ENCODE results near the gene RBBP8. TPM values are rescaled to one million over a fixed set of nuclear protein-coding genes. Genes with fewer than 3 reads are reported as not detected.
"Not testable (repeated sequence)": the region's sequence is repeated elsewhere in the genome, so short reads cannot be mapped to it uniquely, and the experiment has no call there.

Gene RBBP8
- 1 to 10 TPM; 7.9 to 9.2 TPM for total RNA-seq
- long read RNA-seq, partial matches to known transcripts: 3 of 6 reads
- long read RNA-seq, other reads (novel, unspliced or antisense): 2 of 6 reads

DNA sequence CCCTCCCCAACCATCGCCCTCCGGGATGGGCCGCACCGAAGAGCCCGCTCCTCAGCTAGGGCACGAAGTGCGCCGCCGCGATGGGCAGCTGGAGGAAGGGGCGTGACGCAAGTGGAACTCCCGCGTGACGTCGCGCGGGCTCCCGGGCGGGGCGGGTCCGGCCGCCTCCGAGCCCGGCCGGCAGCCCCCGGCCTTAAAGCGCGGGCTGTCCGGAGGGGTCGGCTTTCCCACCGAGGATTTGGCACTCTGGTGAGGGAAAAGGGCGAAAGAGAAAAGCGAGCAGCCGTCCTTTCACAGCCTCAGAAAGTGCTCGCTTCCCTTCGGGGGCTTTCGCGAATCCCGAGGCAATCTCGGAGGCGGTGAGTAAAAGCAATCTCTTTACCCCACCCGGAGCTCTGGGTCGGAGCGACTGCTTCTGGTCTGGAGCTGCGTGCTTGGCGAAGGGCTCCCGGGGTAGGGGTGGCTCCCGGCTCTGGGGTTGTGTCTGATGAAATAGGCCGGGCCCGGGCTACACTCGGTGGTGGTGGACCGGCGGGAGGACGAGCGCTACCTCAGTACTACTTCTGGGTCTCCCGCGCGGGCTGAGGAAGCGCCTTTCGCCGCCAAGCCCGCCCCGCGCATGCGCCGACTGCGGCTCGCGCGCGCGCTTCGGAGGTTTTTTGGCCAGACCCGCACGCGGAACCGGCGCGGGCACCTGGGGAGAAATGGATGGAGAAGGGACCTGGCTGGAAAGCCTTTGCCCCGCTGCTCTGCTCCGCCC, at the start of gene RBBP8:
TSS of gene RBBP8 (plus strand) at position 123 of the 760 bp plus-strand sequence. CDS start 3,524 bp downstream, outside the sequence.
- intact Hi-C loops (cut with DNase I): loop anchor here in 1 of 2 donors (5.0 to 10.0 kb wide), 2 partner anchors 49 to 481 kb away; no protein-coding TSS in a partner anchor
- ATAC-seq: peak; percentile 97 to 98

DNA sequence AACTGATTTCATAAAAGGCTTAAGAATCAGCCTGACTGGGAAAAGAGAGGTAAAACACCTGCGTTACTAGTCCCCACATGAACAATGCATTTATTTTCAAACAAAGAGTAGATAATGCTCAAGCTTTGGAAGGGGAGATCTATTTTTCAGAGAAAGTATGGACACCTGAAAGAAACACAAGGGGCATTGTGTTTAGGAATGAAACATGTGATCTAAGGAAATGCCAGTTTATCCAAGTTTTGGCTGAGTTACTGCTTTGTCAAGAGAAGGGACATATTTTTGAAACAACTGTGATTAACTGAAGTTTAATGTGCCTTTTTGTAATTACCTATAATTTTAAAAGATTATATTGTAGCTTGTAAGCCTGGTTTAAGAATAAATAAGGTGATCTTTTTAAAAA, 49.3 kb upstream of the RBBP8 start:
- ATAC-seq (no peak), DNase-seq (no peak)
- intact Hi-C loops (cut with DNase I): no loop called here

More for the DNA sequence above, at the start of gene RBBP8:
- peak; percentile 90 for DNase-seq

DNA sequence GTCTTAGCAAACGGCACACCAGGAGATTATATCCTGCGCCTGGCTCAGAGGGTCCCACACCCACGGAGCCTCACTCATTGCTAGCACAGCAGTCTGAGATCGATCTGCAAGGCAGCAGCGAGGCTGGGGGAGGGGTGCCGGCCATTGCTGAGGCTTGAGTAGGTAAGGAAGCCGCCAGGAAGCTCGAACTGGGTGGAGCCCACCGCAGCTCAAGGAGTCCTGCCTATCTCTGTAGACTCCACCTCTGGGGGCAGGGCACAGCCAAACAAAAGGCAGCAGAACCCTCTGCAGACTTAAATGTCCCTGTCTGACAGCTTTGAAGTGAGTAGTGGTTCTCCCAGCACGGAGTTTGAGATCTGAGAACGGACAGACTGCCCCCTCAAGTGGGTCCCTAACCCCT, 47.4 kb upstream of the RBBP8 start:
- intact Hi-C loops (cut with DNase I); DNase-seq; ATAC-seq: not testable (repeated sequence)

DNA sequence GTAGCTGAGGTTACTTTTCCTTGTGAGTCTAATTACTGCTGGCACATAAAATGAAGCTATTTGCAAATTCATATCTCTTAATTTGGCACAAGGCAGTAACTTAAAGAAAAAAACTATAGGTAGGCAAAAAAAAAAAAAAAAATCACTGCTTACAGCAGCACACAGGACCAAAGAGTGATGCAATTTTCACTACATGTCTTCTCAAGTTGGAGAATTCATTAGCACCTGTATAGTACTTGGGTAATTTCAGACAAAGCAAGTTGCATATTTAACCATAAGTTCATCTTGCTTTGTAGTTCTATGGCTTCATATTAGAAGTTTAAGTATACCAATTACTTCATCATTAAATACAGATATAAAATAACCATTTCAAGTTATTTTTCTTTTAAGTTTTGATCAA, 33.7 kb upstream of the RBBP8 start:
- DNase-seq (no peak), ATAC-seq (no peak)
- intact Hi-C loops (cut with DNase I): no loop called here

DNA sequence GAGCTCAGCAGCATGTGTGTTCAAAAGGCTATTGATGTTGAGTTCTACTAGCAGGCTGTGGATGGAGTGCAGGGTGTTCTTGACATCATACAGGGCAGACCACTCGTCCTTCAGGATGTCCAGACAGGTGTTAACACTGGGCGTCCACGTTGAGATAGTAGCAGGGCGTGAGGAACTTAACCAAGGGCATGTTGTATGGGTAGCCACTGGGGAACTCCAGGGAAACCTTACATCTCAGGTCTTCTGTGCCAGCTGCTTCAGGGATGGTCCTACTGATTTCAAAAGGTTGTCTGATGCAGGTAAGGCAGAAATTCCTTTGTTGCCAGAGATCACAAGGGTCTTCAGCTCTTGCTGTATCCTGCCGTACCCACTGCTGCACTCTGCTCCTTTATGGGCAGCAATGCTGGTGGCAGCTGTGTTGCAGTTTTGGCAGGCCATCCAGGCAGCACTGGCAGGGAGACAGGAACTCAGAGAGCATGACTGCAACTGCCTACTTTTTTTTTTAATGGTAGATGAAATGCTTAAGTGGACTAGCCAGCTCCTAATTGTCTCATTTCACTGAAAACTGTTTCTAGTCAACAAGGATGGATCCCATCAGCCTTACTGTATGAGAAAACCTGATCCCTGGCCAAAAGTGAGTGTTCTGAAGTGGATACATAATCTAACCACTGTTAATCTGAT, 32.4 kb upstream of the RBBP8 start:
- intact Hi-C loops (cut with DNase I): no loop called here
- peak; percentile 27 for DNase-seq
- peak; percentile 35 to 65 for ATAC-seq

DNA sequence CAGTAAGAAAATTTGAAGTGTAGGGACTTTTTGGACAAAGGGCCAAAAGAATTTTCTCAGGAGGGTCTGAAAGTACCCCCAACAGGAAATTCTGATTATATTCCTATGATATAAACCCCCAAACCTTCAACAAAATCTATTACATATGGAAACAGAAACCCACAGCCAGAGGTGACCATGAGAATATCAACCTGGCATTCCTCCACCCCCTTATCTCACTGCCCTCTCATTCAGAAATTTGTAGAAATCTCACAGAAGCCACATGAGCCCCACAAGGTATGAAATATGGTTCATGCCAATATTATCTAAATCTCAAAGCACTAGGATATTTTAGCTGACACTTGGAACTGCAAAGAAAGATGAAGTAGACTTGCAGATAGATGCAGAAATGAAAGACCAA, 31.0 kb upstream of the RBBP8 start:
- DNase-seq (no peak), ATAC-seq (no peak)
- intact Hi-C loops (cut with DNase I): no loop called here

DNA sequence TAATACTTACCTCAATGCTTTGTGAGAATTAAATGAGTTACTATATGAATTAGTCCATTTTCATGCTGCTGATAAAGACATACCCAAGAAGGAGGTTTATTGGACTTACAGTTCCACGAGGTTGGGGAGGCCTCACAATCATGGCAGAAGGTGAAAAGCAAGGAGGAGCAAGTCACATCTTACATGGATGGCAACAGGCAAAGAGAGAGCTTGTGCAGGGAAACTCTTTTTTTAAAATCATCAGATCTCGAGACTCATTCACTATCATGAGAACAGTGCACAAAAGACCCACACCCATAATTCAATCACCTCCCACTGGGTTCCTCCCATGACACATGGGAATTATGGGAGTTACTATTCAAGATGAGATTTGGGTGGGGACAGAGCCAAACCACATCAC, 29.9 kb upstream of the RBBP8 start:
- ATAC-seq; intact Hi-C loops (cut with DNase I); DNase-seq: not testable (repeated sequence)

DNA sequence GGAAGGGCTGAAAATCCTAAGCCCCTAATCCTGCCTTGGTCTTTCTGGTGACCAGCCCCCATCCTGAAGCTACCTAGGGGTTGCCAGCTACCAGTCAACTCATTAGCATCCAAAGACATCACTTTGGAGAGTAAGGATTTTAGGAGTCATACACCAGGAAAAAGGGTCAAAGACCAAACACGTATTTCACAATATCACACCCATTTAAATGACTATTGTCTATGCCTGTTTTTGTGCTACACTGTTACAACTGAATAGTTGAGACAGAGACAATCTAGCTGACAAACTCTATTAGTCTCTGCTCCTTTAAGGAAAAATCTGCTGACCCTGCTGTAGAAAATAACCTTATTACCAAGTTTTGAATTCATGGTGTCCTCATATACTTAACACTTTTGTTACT, 21.0 kb upstream of the RBBP8 start:
- no peak for ATAC-seq
- DNase-seq: no peak
- intact Hi-C loops (cut with DNase I): no loop called here

DNA sequence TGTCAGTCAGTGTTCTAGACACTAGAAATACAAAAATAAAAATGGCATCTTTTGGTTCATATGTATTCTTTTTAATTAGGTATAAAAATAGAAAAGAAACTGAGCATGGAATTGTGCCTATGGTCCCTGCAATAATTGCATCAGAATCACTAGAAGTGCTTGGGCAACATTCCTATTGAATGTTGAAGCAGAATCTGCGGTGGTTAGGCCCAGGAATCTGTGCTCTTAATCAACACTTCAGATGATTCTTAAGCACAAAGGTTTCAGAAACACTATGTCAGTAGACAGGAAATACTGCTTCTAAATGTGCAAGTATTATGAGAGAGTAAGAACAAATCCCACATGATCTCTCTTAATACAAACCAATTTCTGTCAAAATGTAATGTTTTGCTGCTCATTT, 20.3 kb upstream of the RBBP8 start:
- DNase-seq (no peak), ATAC-seq (no peak)
- intact Hi-C loops (cut with DNase I): no loop called here

DNA sequence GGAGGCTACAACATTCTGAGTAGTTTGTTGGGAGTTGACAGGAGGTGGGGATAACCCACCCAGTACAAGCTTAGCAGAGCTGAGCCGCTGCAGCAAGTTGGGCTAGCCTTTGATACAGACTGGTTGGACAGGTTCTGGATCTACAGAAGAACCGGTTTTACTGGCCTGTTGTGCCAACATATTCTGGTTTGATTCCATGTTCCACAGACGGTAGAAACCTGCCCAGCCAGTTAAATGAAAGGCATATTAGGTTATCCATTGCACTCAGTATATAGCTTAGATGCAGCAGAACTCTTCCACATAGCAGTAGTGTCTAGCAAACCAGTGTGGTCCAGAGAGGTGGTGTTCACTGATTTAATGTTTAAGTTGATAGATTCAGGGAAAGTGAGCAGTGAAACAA, 19.3 kb upstream of the RBBP8 start:
- intact Hi-C loops (cut with DNase I): no loop called here
- DNase-seq: no peak
- ATAC-seq: no peak

DNA sequence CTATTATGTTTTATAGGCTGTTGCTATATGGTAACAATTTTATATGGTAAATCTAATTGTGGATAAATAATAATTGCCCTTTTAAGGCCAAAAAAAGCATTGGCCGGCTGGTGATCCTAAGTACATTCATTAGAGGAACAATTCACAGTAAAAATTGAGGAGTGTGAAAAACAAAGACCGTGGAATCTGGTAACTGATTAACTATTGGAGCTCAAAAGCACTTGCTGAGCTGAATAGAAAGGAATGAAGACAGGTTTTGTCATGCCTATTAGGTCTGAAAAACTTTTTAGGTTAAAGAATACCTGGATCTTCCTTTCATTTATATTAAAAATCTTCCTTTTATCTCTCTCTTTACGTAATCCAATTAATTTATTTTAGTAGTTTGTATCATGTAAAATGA, 18.5 kb upstream of the RBBP8 start:
- intact Hi-C loops (cut with DNase I): no loop called here
- ATAC-seq: no peak

DNA sequence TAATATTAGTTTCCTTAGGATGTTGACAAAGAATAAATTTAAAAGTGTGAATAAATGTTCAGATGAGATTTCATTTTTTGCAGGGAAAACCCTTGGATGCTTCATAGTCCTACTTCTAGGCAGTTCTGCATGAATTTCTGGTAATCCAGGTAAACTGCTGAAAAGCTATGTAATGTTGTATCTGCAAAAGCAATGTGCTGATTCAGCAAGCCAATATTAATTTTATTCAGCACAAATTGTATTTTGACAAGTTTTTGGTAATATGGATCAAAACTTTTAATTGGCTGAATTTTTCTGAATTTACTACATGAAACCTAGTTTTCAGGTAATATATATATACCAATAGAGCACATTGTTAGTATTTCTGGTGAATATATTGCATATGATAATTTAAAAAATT, 17.8 kb upstream of the RBBP8 start:
- ATAC-seq: no peak
- intact Hi-C loops (cut with DNase I): no loop called here
- DNase-seq: no peak

More for the DNA sequence above, 18.5 kb upstream of the RBBP8 start:
- DNase-seq: no peak

DNA sequence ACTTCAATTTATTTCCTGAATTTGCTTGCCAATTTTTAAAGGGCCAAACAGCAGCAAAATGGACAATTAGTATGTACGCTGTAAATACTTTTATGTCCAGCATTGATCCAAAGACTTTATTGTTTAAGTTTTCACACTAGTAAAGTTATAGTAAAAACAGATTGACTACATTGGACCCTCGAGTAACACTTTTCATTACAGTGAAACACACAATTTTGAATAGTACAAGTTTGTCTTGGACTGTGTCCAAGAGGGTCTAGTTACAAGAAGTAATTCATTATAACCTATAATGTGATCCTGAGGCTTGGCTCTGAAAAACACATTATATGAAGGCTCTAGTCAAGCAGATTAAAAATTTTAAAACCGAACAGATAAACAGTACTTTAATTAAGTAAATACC, 11.4 kb upstream of the RBBP8 start:
- no peak for DNase-seq
- intact Hi-C loops (cut with DNase I): no loop called here
- no peak for ATAC-seq

DNA sequence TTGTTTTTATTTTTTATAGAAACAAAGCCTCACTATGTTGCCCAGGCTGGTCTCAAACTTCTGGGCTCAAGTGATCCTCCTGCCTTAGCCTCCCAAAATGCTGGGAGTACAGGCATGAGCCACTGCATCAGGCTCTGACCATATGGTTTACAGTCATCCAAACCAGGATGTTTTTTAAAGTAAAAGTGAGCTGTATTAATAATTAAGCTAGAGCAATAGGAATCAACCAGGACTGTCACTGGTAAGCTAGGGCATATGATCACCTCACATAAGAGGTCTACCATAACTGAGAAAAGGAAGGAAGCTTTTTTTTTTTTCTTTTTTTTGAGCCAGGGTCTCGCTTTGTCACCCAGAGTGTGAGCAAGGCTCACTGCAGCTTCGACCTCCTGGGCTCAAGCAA, 8.5 kb upstream of the RBBP8 start:
- ATAC-seq (no peak), DNase-seq (no peak)
- intact Hi-C loops (cut with DNase I): no loop called here

DNA sequence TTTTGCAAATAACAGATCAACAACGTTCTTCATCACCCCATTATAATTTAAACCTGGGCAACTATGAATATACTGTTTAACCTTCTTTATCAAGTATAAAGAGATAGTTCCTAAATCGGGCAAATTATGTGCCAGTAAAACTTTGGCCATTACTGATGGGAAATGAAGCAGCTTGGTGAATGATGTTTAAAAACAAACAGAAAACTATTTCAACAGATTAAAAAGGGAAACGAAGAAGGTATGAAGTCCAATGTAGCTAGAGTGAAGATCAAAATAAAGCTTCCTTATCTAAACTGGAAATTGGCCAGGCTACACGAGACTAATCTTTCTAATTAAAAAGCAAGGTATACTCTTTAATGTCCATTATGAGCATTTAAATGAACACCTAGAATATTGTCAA, 6.7 kb upstream of the RBBP8 start:
- intact Hi-C loops (cut with DNase I): no loop called here
- ATAC-seq (no peak), DNase-seq (no peak)

DNA sequence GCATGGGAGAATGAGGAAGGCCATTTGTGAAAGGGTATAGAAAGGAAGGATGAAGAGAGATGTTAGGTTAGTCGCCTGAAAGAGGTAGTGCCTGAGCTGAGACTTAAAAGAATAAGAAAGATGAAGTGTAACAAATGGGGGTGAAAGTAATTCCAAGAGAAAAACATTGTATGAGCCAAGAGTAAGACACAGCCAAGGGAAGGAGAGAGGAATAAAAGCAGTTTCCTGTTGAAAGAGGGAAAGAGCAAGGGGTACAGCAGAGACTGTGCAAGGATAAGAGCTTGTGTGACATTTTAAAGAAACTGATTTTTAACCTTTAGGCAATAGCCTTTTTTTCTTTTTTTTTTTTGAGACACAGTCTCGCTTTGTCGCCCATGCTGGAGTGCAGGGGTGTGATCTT, 4.8 kb upstream of the RBBP8 start:
- intact Hi-C loops (cut with DNase I): no loop called here
- DNase-seq (no peak), ATAC-seq (no peak)

DNA sequence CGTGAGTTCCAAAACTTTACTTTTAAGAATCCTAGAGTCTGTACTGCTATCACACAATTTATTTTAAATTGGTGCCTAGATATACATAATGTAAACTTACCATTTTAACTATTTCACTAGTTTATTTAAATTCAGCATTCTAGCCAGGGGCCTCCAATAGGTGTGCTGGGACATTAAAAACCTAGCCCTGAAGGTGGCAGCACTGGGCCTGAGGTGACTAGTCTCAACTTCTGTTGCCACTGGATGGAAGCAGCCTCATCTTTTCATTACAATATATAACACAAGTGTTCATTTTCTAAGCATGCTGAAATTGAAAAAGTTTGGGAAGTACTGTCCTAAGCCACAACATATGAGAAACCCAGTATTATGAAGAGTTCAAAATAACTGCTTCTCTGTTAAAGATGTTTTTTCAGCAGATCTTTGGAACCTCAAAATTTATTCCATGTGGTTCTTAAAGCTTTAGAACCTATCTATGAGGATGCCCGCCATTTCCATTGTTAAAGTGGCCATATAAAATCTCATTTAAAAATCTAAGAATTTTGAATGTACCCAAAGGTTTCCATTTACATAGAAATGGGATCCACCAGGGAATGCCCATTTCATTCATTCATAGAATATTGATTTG, 2.9 kb upstream of the RBBP8 start:
- intact Hi-C loops (cut with DNase I): loop anchor here in 1 of 2 donors (5.0 to 10.0 kb wide), 2 partner anchors 52 to 485 kb away; no protein-coding TSS in a partner anchor
- ATAC-seq: no peak
- DNase-seq: peak; percentile 75

DNA sequence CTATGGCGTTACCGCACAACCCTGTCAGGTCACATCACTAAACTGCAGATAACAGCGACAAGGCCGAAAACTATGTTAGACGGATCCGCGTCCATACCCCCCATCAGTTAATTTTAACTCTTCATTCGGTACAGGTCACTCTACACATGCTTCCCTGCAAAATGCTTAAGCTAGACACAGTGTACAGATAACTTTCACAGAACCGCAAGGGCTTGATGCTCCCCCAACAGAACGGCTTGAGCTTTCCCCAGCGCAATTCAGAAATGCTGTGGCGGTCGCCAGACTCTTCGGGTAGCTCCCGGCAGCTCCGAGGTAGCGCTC, 283 bp upstream of the RBBP8 start:
- intact Hi-C loops (cut with DNase I): loop anchor here in 1 of 2 donors (5.0 to 10.0 kb wide), 2 partner anchors 49 to 482 kb away; no protein-coding TSS in a partner anchor
- DNase-seq (no peak), ATAC-seq (peak in 1 of 2 donors; percentile 63)

DNA sequence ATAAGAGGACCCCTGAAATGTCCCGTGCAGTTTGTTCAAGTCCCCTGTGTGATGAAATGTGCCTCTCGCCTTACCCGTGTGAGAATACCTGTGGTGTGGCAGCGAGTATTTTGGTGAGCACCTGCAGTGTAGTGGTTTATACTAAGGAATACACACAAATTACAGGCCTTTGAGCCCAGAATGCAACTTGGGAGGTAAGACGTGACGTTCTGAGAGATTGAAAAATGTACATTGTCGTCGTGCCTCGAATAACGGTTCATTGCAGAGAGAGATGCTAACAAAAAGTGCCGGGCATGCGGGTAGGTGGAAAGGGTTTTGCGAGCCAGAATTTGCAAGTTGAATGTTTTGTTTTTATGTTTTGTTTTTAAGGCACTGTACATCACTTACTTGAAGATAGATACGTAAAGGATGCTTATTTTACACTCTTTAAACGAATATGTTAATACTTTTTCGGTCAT, 867 bp downstream of the RBBP8 start:
- no peak for ATAC-seq
- intact Hi-C loops (cut with DNase I): loop anchor here in 1 of 2 donors (5.0 to 10.0 kb wide), 2 partner anchors 48 to 481 kb away; no protein-coding TSS in a partner anchor

DNA sequence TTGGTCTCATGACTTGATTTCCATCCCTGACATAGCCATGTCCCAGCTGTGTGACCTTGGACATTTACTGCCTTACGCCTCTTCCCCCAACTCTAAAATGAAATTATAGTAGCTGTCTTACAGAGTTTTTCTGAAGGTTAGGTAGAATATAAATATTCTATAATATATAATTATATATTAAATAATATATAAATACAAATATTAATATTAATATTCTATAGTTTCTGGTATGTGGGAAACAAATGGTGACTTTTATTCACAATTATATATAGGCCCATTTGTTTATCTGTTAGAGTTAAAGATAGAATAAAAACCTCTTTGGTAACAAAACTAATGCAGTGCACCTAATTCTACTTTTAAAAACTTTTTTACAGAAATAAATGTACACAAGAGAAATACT, 1.7 kb downstream of the RBBP8 start:
- no peak for ATAC-seq
- intact Hi-C loops (cut with DNase I): loop anchor here in 1 of 2 donors (5.0 to 10.0 kb wide), 2 partner anchors 48 to 480 kb away; no protein-coding TSS in a partner anchor

More for the DNA sequence above, 867 bp downstream of the RBBP8 start:
- DNase-seq: no peak

More for the DNA sequence above, 1.7 kb downstream of the RBBP8 start:
- DNase-seq: no peak
